ENCODE measurements around the gene ZNHIT6.
A peak's percentile ranks its signal among the peaks of the same experiment; 100 is the strongest.
"Not testable (repeated sequence)": the region's sequence is repeated elsewhere in the genome, so short reads cannot be mapped to it uniquely, and the experiment has no call there.

The ZNHIT6 gene

DNA sequence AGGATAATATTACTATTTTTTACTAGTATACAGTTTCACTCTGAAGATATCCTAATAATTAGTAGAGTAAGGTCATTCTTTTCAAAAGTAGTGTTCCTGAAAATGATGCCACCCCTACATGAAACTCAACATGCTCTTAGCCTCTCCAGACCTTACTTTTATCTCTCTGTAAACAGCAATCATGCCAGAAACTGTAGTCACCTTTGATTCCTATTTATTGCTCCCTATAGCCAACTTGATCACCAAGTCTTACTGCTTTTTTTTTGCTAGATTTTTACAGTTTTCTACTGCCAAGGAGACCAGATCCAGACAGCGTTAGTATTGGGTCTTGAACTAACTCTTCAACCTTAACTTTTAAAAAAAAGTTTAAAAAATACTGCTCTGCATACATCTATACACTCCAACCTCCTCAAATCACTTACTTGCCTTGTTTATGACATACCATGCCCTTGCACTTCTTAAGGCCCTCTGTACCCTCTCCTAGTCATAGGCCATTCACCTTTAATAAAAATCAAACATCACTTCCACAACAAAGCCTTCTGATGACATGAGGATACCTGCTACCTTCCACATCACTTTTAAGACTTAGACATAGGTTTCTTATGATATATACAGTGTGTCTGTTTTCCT lies 36.1 kb downstream of the ZNHIT6 start:
- DNase-seq, result no peak

DNA sequence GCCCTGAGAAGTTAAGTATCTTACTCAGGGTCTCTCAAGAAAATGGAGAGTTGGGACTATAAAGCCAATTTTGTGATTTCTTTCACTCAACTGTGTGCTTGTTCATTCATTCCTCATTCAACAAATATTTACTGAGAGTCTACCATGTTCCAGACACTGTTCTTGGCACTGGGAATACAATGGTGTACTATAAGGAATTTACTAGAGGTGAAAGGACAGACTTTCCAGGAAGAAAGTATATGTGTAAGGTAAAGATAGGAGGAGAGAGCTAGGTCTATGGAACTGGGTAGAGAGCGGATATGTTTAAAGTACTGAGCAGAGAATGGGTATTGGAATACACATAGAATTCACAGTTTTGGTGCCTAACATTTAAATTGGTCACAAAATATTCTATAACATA lies 42.3 kb downstream of the ZNHIT6 start:
- no peak for DNase-seq

DNA sequence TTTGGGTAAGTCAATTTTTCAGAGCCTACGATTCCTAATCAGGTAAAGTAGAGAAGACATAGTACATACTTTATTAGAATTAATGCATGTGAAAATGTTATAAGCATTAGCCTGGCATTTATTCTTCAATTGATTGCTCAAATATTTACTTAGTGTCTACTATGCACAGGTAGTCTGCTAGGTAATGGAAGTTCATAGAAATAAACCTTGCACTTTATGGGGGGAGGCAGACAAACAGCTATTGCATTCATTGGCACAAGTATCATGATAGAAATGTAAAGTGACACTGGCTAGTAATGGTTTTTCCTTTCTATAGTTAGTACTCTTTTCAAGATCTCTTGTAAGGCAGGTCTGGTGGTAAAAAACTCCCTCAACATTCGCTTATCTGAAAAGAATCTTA lies 44.9 kb downstream of the ZNHIT6 start:
- DNase-seq, result no peak

DNA sequence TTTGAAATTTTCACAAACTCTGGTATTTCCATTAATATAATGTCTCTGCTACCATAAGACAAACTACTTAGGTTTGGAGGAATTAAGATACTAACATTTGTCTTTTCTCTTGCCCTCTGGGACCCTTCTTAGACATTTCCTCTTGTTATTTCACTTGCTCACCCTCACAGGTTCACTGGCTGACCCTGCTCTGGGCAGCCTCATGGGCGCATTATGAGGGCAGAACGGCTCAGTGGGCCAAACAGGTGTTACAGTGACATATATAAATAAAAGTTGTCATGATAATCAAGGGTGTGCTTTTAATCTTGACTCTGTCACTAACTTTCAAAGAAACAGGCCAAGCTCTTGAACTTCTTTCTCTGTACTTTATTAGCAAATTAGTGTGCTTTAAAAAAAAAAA lies 46.5 kb downstream of the ZNHIT6 start:
- no peak for DNase-seq

DNA sequence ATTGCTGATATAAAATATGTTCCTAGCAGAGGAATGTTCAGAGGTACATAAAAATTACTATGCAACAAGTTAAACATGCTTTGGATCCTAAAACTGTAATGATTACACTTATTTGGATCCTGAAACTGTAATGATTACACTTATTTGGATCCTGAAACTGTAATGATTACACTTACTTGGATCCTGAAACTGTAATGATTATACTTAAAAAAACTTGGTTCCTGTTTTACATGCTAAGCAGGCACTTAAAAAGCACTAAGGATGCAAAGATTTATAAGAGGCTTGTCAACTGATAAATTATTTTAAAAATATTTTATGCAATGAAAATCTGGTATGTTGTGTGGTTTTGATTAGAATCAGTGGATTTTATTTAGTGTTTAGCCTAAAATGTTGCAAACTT lies 47.7 kb downstream of the ZNHIT6 start:
- no peak for DNase-seq

DNA sequence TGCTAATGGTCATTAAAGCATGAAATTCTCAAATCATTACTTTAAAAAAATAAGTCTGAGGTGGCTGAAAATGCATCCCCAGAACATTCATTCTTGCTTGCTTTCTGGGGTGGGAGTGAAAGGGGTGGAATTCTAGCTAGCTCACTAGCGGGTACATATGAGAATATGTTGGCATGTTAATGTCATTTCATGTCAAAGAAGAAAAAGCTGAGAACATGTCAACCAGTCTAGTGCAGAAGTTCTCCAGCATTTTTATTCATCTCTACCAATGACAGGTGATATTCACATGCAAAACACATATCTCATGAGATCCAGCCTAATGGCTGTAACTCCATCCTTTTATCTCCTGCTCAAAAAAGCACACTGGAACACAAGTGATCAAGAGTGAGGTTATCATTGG lies 49.1 kb downstream of the ZNHIT6 start:
- DNase-seq, result no peak

DNA sequence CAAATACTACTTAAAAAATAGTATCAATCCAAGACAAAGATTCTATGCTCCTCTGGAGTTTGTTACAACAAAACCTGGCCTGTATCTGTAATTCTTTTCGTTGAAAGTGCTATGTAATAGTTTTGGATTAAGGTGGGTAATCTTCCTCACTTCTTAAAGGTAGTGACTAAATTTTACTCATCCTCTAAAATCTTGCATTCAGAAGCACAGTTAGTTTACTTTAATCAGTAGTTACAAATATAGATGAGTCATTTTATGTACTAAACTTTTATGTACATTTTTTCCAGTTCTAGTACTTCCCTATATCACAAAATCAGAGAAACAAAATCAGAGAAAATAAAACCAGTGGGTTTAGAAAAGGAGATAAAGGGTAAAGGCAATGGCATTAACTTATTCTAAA lies 51.3 kb downstream of the ZNHIT6 start:
- DNase-seq, result no peak

DNA sequence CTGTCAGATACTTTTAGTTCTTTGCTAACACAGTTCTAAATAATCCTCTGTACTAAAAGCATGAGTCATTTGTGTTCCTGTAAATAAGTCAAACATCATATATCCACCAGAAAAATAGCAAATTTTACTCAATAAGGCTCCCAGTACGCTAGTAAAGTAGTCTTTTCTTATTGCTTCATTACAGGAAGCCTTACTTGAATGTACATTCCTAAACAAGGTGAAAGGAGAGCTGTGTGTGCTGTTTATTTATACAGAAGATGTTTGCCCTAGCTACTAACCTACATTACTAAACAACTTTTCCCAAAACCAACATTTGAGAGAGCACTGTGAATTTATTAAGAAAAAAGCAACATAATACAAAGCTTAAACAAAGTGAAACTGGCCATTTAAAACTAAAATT lies 52.0 kb downstream of the ZNHIT6 start:
- DNase-seq, result no peak

DNA sequence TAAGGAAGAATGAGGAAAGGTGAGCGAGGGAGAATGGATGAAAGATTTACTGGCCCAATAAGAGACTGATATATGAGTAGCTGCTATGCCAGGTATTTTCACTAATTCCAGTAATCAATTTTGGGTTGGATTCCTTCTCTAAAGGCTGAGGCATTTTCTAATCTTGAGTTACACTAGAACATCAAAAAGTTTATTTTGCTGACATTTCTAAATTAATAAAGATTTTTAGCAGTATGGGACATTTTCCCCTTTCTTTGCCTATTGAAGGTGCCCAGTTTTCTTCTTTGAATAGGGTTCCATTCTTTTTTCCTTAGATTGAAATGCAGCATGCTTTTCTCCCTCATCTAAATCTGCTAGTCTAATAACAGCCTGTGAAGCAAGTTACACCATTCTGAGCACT lies 52.9 kb downstream of the ZNHIT6 start:
- DNase-seq, result no peak

DNA sequence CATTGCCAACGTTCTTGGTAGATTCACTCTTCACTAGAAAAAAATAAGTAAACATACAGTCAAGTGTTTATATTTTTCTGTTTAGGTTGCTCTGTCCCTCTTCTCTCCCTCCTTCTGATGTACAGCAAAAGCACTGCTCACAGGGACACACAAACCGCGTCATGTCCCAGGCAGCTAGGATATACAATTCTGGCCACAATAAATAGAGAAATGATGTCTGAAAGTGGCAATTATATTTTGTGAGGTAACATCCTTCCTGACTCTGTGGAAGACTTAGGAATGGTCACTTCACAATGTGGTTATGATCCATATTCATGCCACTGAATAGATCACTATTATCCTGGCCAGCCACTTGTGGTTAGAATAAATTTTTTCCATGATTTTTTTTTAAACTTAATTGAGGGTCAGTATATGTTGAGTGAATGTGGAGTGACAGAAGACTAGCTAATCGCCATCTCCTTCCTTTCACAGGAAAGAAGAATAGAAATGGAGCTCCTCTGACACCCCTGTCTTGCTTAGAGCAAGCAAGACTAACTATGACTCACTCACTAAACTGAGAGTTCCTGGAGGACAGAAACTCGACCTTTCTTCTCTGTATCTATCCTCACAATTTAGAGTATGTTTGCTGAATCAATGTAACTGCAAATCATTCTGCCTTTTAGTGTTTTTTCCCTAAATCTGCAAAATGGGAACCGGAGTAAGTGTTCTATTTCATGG lies 54.0 kb downstream of the ZNHIT6 start:
- no peak for DNase-seq

DNA sequence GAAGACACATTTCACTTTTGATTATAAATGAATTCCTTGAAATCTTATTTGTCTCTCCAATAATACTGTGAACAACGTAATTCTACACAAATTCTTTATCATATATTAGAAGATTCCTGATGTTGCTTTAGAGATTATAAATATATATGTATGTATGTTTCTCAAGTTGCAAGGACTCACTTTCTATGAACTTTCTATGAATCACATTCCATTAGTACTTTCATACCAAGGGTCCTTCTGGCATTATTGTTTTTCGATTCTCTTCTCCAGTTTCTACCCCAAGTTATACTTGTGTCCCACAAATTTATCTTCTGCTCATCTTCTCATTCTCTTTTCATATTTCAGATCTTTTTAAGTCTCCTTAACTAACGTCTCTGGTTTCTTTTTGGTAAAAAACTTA lies 55.9 kb downstream of the ZNHIT6 start:
- no peak for DNase-seq

DNA sequence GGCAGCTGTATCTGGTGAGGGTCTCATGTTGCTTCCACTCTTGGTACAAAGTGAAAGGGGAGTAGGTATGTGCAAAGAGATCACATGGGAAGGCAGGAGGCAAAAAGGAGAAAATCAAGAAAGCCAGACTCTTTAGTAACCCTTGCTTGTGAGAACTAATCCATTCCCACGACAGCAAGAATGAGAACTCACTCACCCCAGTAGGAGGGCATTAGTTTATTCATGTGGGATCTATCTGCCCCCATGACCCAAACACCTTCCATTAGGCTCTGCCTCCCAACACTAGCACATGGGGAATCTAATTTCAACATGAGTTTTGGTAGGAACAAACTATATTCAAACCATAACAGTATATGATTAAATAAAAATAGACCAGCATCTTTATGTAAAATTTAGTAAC lies 57.6 kb downstream of the ZNHIT6 start:
- no peak for DNase-seq

DNA sequence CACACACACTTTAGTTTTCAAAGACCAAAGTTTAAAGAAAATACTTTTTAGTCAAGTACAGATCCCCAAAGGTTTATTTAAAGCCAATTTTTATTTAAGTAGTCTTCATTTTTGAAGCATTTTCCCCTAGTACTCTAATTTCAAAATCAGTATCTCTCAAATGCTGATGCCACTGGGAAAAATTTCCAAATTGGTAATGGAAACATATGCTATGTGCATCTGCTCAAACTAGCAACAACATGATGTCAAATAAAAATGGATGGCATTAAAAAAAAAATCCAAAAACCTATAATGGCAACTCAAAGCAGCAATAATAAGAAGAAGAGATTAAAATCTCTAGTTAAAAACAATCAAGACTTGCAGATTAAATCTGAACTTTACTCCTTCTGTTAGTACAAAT lies 58.6 kb downstream of the ZNHIT6 start:
- no peak for DNase-seq

DNA sequence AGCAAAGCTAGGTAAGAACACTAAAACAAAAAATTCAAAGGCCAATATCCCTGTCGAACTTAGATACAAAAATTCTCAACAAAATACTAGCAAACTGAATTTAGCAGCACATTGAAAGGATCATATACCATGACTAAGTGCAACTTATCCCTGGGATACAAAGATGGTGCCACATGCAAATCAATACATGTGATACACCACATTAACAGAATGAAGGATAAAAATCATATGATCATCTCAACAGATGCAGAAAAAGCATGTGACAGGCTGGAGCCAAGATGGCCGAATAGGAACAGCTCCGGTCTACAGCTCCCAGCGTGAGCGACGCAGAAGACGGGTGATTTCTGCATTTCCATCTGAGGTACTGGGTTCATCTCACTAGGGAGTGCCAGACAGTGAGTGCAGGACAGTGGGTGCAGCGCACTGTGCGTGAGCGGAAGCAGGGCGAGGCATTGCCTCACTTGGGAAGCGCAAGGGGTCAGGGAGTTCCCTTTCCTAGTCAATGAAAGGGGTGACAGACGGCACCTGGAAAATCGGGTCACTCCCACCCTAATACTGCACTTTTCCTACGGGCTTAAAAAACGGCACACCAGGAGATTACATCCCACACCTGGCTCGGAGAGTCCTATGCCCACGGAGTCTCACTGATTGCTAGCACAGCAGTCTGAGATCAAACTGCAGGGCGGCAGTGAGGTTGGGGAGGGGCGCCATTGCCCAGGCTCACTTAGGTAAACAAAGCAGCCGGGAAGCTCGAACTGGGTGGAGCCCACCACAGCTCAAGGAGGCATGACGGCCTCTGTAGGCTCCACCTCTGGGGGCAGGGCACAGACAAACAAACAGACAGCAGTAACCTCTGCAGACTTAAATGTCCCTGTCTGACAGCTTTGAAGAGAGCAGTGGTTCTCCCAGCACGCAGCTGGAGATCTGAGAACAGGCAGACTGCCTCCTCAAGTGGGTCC lies 66.4 kb downstream of the ZNHIT6 start:
- not testable (repeated sequence) for DNase-seq

DNA sequence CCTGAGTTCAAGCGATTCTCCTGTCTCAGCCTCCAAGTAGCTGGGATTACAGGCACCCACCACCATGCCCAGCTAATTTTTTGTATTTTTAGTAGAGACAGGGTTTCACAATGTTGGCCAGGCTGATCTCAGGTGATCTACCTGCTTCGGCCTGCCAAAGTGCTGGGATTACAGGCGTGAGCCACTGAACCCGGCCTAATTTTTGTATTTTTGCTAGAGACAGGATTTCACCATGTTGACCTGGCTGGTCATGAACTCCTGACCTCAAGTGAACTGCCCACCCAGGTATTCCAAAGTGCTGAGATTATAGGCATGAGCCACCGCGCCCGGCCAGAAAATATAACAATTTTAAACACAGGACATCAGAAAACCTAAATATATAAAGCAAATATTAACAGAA lies 68.3 kb downstream of the ZNHIT6 start:
- not testable (repeated sequence) for DNase-seq

DNA sequence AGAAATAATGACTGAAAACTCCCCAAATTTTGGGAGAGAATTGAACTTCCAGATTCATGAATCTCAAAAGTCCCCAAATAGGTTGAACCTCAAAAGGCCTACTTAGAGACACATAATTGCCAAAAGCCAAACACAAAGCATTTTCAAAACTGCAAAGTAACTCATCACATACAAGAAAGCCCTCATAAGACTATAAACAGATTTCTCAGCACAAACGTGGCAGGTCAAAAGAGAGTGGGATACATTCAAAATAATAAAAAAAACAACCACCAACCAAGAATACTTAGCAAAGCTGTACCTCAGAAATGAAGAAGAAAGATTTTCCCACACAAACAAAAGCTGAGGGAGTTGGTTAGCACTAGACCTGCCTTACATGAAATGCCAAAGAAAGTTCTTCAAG lies 69.8 kb downstream of the ZNHIT6 start:
- DNase-seq, result no peak

DNA sequence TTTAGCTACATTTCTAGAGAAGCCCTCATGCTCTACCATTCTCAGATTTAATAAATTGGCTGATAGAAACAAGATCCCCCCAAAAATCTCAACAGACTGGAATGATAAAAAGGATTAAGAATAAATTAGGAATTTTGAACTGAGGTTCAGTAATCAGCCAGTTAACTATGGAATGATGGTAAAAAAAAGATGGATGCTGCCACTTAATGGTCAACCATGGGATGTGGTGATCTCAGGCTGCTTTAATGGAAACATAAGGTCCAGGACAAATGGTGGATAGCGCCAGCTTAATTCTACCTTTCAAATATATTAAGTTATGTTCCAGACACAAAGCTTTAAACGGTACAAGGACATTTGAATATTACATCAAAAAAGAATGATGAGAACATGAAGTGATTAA lies 77.7 kb downstream of the ZNHIT6 start:
- DNase-seq, result no peak

DNA sequence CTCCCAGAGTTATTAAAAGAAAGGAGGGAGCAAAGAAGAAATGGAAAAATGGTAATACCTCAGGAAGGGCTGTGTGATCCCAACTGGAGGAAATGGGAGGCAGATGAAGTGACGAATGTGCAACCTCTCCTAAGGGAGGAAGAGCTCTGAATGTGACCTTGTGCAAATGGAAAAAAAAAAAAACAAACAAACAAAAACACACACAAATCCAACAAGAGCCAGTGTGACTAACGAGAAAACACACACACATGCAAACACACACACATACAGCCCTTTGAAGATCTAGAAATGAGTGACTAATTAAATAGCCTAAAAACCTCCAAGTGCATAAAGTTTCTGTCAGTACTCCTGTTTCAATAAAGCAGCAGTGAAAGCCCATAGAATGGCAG lies 78.7 kb downstream of the ZNHIT6 start:
- DNase-seq, result no peak

DNA sequence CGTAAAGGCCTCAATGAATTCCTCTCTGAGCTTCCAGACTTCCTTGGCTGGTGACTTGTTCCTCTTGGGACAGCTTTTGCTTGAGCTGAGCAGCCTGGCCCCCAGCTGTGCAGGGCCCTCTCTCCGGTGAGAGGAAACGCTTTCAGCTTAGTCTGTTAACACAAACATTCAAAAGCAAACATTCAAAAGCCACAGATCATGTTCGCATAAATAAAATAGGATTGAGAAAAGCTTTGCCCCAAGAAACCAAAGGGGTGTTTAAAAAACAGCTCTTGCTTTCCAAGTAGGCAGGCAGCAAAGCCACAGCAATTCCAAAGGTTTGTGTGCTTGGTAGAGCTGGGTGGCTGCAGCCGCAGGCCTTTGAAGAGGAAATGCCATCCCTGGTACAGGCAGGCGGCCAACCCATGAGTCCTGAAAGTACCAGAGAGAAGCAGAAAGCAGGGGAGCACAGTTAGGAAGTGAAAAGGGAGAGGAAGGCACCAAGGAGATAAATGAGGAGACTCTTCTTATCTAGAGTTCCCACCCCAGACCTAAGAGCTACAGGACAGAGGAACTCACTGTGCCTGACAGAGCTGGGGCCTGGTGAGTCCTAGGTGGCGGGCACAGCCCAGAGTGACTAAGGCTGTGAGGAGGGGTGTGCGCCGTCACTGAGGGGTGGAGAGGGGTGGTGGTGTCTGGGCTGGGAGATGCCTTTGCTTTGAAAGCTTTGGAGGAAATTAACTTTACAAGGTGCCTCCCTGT lies 79.3 kb downstream of the ZNHIT6 start:
- DNase-seq, result peak in 8 of 56 donors; percentile 2 to 32 (median 8)

DNA sequence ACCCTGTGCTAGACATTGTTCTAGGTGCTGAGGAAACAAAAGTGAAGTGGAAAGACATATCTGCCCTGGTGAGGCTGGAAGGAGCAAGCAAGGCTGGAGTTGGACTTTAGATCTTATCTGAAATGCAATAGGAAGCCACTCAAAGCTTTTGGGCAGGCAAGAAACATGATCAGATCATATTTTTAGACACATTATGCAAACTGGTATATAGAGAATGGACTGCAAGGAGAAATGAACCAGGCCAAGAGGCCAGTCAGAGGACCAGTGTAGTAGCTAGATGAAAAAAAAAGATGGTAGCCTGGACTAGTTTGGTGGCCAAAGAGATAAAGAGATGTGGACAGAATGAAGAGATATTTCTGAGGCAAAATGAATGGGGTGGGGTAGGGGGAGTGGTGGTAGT lies 81.4 kb downstream of the ZNHIT6 start:
- no peak for DNase-seq

DNA sequence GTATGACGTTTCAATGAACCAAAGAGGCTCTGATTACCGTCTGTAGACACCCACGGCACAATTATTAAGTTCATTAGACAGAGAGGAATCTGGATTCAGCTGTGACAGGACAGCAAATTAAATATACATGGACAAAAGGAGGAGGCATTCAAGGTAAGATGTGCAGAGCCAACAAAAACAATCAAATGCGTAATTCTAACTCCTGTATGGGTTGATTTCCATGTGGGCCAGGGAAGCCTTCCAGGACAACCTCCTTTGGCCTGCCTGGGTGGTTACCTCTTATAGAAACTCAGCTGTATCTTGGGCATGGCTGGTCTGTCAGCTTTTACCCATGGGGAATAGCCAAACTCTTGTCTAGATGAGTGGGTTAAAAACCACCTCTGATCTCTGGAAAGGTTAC lies 83.9 kb downstream of the ZNHIT6 start:
- no peak for DNase-seq

DNA sequence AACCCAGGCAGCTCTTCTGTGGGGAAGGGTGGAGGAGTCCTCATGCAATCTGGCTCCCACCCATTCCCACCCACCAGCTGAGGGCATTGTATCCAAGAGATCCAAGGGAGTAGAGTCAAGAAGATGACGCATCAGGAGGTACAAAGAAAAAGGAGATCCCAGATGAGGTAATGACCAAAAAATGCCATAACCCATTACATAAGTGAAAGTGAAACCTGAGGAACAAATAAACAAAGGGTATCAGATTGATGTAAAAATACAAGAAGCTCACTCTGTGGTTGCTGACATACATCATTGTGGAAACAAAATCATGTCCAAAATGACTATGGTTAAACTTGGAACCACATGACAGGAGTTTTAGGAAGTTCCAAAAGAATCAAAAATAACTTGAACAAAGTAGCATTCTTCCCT lies 85.2 kb downstream of the ZNHIT6 start:
- DNase-seq, result no peak
